ENCODE data around the gene CDKN1C. TPM values are rescaled to one million over a fixed set of nuclear protein-coding genes. Genes with fewer than 3 reads are reported as not detected.

The CDKN1C gene
- total RNA-seq, 1 donor: 12.2 TPM

GRCh38 chr11:2844116-2844842 is 41.3 kb downstream of the CDKN1C start:
- H3K4me1 ChIP-seq (ENCODE audit: insufficient read depth, low read length): no peaks in the 10 kb centered on the region
- no peaks in the 10 kb centered on the region for H3K9me3 ChIP-seq (ENCODE audit: low read depth, low read length)
- H3K27me3 ChIP-seq (ENCODE audit: insufficient read depth, low read length): no peaks in the 10 kb centered on the region
- H3K4me3 ChIP-seq (ENCODE audit: low read length): no peak overlapping the region

GRCh38 chr11:2843551-2843950 is 42.0 kb downstream of the CDKN1C start:
- Histone ChIP-seq H3K9me3 (ENCODE audit: low read depth, low read length) (no peaks in the 10 kb centered on the region), H3K4me1 (ENCODE audit: insufficient read depth, low read length) (no peaks in the 10 kb centered on the region), H3K4me3 (ENCODE audit: low read length) (no peak overlapping the region), H3K27me3 (ENCODE audit: insufficient read depth, low read length) (no peaks in the 10 kb centered on the region)

- Histone ChIP-seq H3K4me1 (ENCODE audit: insufficient read depth, low read length) (no peaks in the 10 kb centered on the region), H3K27me3 (ENCODE audit: insufficient read depth, low read length) (no peaks in the 10 kb centered on the region), H3K4me3 (ENCODE audit: low read length) (no peak overlapping the region), H3K9me3 (ENCODE audit: low read depth, low read length) (no peaks in the 10 kb centered on the region)
Measured at GRCh38 chr11:2842876-2843275, 42.7 kb downstream of the CDKN1C start.

GRCh38 chr11:2841411-2842190 is 44.0 kb downstream of the CDKN1C start:
- peaks cover 4% of the 10 kb centered on the region for H3K4me1 ChIP-seq (ENCODE audit: insufficient read depth, low read length)
- H3K9me3 ChIP-seq (ENCODE audit: low read depth, low read length): no peaks in the 10 kb centered on the region
- H3K4me3 ChIP-seq (ENCODE audit: low read length): no peak overlapping the region
- H3K27me3 ChIP-seq (ENCODE audit: insufficient read depth, low read length): no peaks in the 10 kb centered on the region

- no peaks in the 10 kb centered on the region for H3K27me3 ChIP-seq (ENCODE audit: insufficient read depth, low read length)
- no peak overlapping the region for H3K4me3 ChIP-seq (ENCODE audit: low read length)
- no peaks in the 10 kb centered on the region for H3K9me3 ChIP-seq (ENCODE audit: low read depth, low read length)
- H3K4me1 ChIP-seq (ENCODE audit: insufficient read depth, low read length): peaks cover 5% of the 10 kb centered on the region
Measured at GRCh38 chr11:2839395-2839943, 46.1 kb downstream of the CDKN1C start.

- no peaks in the 10 kb centered on the region for H3K27me3 ChIP-seq (ENCODE audit: insufficient read depth, low read length)
- no peaks in the 10 kb centered on the region for H3K9me3 ChIP-seq (ENCODE audit: low read depth, low read length)
- no peak overlapping the region for H3K4me3 ChIP-seq (ENCODE audit: low read length)
- H3K4me1 ChIP-seq (ENCODE audit: insufficient read depth, low read length): peaks cover 5% of the 10 kb centered on the region
Measured at GRCh38 chr11:2838676-2839294, 46.8 kb downstream of the CDKN1C start.

- no peaks in the 10 kb centered on the region for H3K27me3 ChIP-seq (ENCODE audit: insufficient read depth, low read length)
- peaks cover 5% of the 10 kb centered on the region for H3K4me1 ChIP-seq (ENCODE audit: insufficient read depth, low read length)
- no peak overlapping the region for H3K4me3 ChIP-seq (ENCODE audit: low read length)
- no peaks in the 10 kb centered on the region for H3K9me3 ChIP-seq (ENCODE audit: low read depth, low read length)
Measured at GRCh38 chr11:2838091-2838490, 47.5 kb downstream of the CDKN1C start.

GRCh38 chr11:2837651-2838050 is 47.9 kb downstream of the CDKN1C start:
- Histone ChIP-seq H3K4me3 (ENCODE audit: low read length) (no peak overlapping the region), H3K27me3 (ENCODE audit: insufficient read depth, low read length) (no peaks in the 10 kb centered on the region), H3K4me1 (ENCODE audit: insufficient read depth, low read length) (peaks cover 5% of the 10 kb centered on the region), H3K9me3 (ENCODE audit: low read depth, low read length) (no peaks in the 10 kb centered on the region)

- H3K4me1 ChIP-seq (ENCODE audit: insufficient read depth, low read length): peaks cover 5% of the 10 kb centered on the region
- H3K9me3 ChIP-seq (ENCODE audit: low read depth, low read length): no peaks in the 10 kb centered on the region
- no peaks in the 10 kb centered on the region for H3K27me3 ChIP-seq (ENCODE audit: insufficient read depth, low read length)
- no peak overlapping the region for H3K4me3 ChIP-seq (ENCODE audit: low read length)
Measured at GRCh38 chr11:2837096-2837601, 48.4 kb downstream of the CDKN1C start.

- peaks cover 5% of the 10 kb centered on the region for H3K4me1 ChIP-seq (ENCODE audit: insufficient read depth, low read length)
- H3K27me3 ChIP-seq (ENCODE audit: insufficient read depth, low read length): no peaks in the 10 kb centered on the region
- H3K4me3 ChIP-seq (ENCODE audit: low read length): no peak overlapping the region
- H3K9me3 ChIP-seq (ENCODE audit: low read depth, low read length): no peaks in the 10 kb centered on the region
Measured at GRCh38 chr11:2836315-2837095, 49.1 kb downstream of the CDKN1C start.

- no peak overlapping the region for H3K4me3 ChIP-seq (ENCODE audit: low read length)
- H3K4me1 ChIP-seq (ENCODE audit: insufficient read depth, low read length): peaks cover 5% of the 10 kb centered on the region
- H3K9me3 ChIP-seq (ENCODE audit: low read depth, low read length): no peaks in the 10 kb centered on the region
- no peaks in the 10 kb centered on the region for H3K27me3 ChIP-seq (ENCODE audit: insufficient read depth, low read length)
Measured at GRCh38 chr11:2835751-2836150, 49.8 kb downstream of the CDKN1C start.

GRCh38 chr11:2835296-2835695 is 50.3 kb downstream of the CDKN1C start:
- H3K9me3 ChIP-seq (ENCODE audit: low read depth, low read length): no peaks in the 10 kb centered on the region
- H3K4me3 ChIP-seq (ENCODE audit: low read length): no peak overlapping the region
- peaks cover 5% of the 10 kb centered on the region for H3K4me1 ChIP-seq (ENCODE audit: insufficient read depth, low read length)
- no peaks in the 10 kb centered on the region for H3K27me3 ChIP-seq (ENCODE audit: insufficient read depth, low read length)

- H3K4me3 ChIP-seq (ENCODE audit: low read length): no peak overlapping the region
- no peaks in the 10 kb centered on the region for H3K9me3 ChIP-seq (ENCODE audit: low read depth, low read length)
- H3K27me3 ChIP-seq (ENCODE audit: insufficient read depth, low read length): no peaks in the 10 kb centered on the region
- peaks cover 5% of the 10 kb centered on the region for H3K4me1 ChIP-seq (ENCODE audit: insufficient read depth, low read length)
Measured at GRCh38 chr11:2834503-2835273, 50.9 kb downstream of the CDKN1C start.
